Measurements from ENCODE around the gene RNF212.

DNA sequence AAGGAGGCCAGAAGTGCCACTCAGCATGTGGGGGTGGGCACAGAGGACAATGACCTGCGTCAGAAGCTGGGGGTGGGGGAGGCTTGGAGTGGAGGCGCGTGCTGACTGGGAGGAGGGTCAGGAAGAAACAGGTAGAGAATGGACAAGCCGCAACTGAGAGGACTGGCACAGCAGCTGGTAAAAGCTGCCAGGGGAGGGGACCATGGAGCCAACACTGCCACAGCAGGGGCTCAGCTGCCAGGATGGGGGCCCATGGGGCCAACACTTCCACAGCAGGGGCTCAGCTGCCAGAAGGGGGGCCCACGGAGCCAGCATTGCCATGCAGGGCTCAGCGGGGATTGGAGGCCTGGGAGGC is 19.1 kb downstream of the RNF212 start:
- TF ChIP-seq, protein P1, sequence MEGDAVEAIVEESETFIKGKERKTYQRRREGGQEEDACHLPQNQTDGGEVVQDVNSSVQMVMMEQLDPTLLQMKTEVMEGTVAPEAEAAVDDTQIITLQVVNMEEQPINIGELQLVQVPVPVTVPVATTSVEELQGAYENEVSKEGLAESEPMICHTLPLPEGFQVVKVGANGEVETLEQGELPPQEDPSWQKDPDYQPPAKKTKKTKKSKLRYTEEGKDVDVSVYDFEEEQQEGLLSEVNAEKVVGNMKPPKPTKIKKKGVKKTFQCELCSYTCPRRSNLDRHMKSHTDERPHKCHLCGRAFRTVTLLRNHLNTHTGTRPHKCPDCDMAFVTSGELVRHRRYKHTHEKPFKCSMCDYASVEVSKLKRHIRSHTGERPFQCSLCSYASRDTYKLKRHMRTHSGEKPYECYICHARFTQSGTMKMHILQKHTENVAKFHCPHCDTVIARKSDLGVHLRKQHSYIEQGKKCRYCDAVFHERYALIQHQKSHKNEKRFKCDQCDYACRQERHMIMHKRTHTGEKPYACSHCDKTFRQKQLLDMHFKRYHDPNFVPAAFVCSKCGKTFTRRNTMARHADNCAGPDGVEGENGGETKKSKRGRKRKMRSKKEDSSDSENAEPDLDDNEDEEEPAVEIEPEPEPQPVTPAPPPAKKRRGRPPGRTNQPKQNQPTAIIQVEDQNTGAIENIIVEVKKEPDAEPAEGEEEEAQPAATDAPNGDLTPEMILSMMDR (IDR thresholded peaks at IDR 0.05; ENCODE audit: poor library complexity), result no peak
- no peak for TF ChIP-seq EZH2 (IDR thresholded peaks at IDR 0.05; ENCODE audit: borderline replicate concordance)
- TF ChIP-seq EZH2phosphoT487 (IDR thresholded peaks at IDR 0.05; ENCODE audit: low read depth, severe bottlenecking, unreplicated experiment), result no peak
